Measurements from ENCODE around the gene TMEM256. TPM values are rescaled to one million over a fixed set of nuclear protein-coding genes. Genes with fewer than 3 reads are reported as not detected.

TMEM256 gene
- 147 and 188 TPM in 2 replicates for total RNA-seq (2014; rRNA removed; shearing (Covaris generic))
- 126 and 166 TPM in 2 replicates for polyA plus RNA-seq (2015; cell fraction: cytosol; rRNA removed)
- polyA plus RNA-seq (2015; cell fraction: nucleus; rRNA removed): 16.1 and 31.4 TPM in 2 replicates

GRCh38 chr17:7403977-7404736, at the start of gene TMEM256:
Gene TMEM256, minus strand, starts transcription at chr17:7404097. Its CDS starts 13 bp downstream, at chr17:7404084.
- in situ Hi-C loops (cut with HindIII; ENCODE audit: low pct_unique_long_range_greater_than_20kb, low sequenced_read_pairs): no loop called here
- DNase-seq (ENCODE audit: low read depth, low spot score): peak; percentile 99

GRCh38 chr17:7448461-7448860, 44.6 kb upstream of the TMEM256 start:
- no peak for DNase-seq (ENCODE audit: low read depth, low spot score)
- in situ Hi-C loops (cut with HindIII; ENCODE audit: low pct_unique_long_range_greater_than_20kb, low sequenced_read_pairs): no loop called here

- no peak for DNase-seq (ENCODE audit: low read depth, low spot score)
- in situ Hi-C loops (cut with HindIII; ENCODE audit: low pct_unique_long_range_greater_than_20kb, low sequenced_read_pairs): no loop called here
These were observed 41.7 kb upstream of the TMEM256 start for GRCh38 chr17:7445619-7445968.

- in situ Hi-C loops (cut with HindIII; ENCODE audit: low pct_unique_long_range_greater_than_20kb, low sequenced_read_pairs): no loop called here
- DNase-seq (ENCODE audit: low read depth, low spot score): peak; percentile 58
These were observed 41.1 kb upstream of the TMEM256 start, which contains the start of gene CHRNB1 for GRCh38 chr17:7444682-7445618. Gene CHRNB1, plus strand, starts transcription at chr17:7445061. Its CDS starts 67 bp downstream, at chr17:7445128.

- in situ Hi-C loops (cut with HindIII; ENCODE audit: low pct_unique_long_range_greater_than_20kb, low sequenced_read_pairs): no loop called here
- DNase-seq (ENCODE audit: low read depth, low spot score): no peak
These were observed 39.9 kb upstream of the TMEM256 start for GRCh38 chr17:7443499-7444485.

GRCh38 chr17:7442142-7442541, 38.2 kb upstream of the TMEM256 start:
- in situ Hi-C loops (cut with HindIII; ENCODE audit: low pct_unique_long_range_greater_than_20kb, low sequenced_read_pairs): no loop called here
- no peak for DNase-seq (ENCODE audit: low read depth, low spot score)

GRCh38 chr17:7441266-7441665, 37.4 kb upstream of the TMEM256 start:
- in situ Hi-C loops (cut with HindIII; ENCODE audit: low pct_unique_long_range_greater_than_20kb, low sequenced_read_pairs): no loop called here
- DNase-seq (ENCODE audit: low read depth, low spot score): no peak

- no peak for DNase-seq (ENCODE audit: low read depth, low spot score)
- in situ Hi-C loops (cut with HindIII; ENCODE audit: low pct_unique_long_range_greater_than_20kb, low sequenced_read_pairs): no loop called here
These were observed 36.9 kb upstream of the TMEM256 start for GRCh38 chr17:7440834-7441195.

- in situ Hi-C loops (cut with HindIII; ENCODE audit: low pct_unique_long_range_greater_than_20kb, low sequenced_read_pairs): no loop called here
- no peak for DNase-seq (ENCODE audit: low read depth, low spot score)
These were observed 36.4 kb upstream of the TMEM256 start for GRCh38 chr17:7440113-7440833.

GRCh38 chr17:7439462-7440112, 35.7 kb upstream of the TMEM256 start, which contains the start of gene FGF11:
Gene FGF11, plus strand, starts transcription at chr17:7439512. Its CDS starts 109 bp downstream, at chr17:7439621.
- in situ Hi-C loops (cut with HindIII; ENCODE audit: low pct_unique_long_range_greater_than_20kb, low sequenced_read_pairs): no loop called here
- no peak for DNase-seq (ENCODE audit: low read depth, low spot score)

GRCh38 chr17:7438656-7439460, 35.0 kb upstream of the TMEM256 start:
- in situ Hi-C loops (cut with HindIII; ENCODE audit: low pct_unique_long_range_greater_than_20kb, low sequenced_read_pairs): no loop called here
- no peak for DNase-seq (ENCODE audit: low read depth, low spot score)

- in situ Hi-C loops (cut with HindIII; ENCODE audit: low pct_unique_long_range_greater_than_20kb, low sequenced_read_pairs): no loop called here
- DNase-seq (ENCODE audit: low read depth, low spot score): no peak
These were observed 34.2 kb upstream of the TMEM256 start for GRCh38 chr17:7437950-7438614.

GRCh38 chr17:7437369-7437863, 33.5 kb upstream of the TMEM256 start:
- in situ Hi-C loops (cut with HindIII; ENCODE audit: low pct_unique_long_range_greater_than_20kb, low sequenced_read_pairs): no loop called here
- DNase-seq (ENCODE audit: low read depth, low spot score): no peak

GRCh38 chr17:7436556-7437368, 32.9 kb upstream of the TMEM256 start:
- peak; percentile 79 for DNase-seq (ENCODE audit: low read depth, low spot score)

More at GRCh38 chr17:7436556-7437368, 32.9 kb upstream of the TMEM256 start:
- in situ Hi-C loops (cut with HindIII; ENCODE audit: low pct_unique_long_range_greater_than_20kb, low sequenced_read_pairs): no loop called here
